Fibroblast of mammary gland (primary cell): Measurements from ENCODE around the gene ZNF488.

Source experiments
- DNase-seq: peaks from one replicate; pipeline ENCODE4 v3.0.0-alpha.2; 2010; ENCODE audit warnings: low read depth
- H3K4me3 ChIP-seq: 2 replicates; pipeline ENCODE4 v1.5.1; 2011; ENCODE audit warnings: low read depth, mild to moderate bottlenecking, low read length, moderate library complexity; ENCODE audit not compliant: control insufficient read depth
- CTCF ChIP-seq: conservative IDR thresholded peaks from 2 replicates; pipeline ENCODE4 v1.5.1; 2011; ENCODE audit warnings: low read depth, low read length, inconsistent platforms; ENCODE audit not compliant: control insufficient read depth, insufficient read depth

Gene ZNF488

DNA sequence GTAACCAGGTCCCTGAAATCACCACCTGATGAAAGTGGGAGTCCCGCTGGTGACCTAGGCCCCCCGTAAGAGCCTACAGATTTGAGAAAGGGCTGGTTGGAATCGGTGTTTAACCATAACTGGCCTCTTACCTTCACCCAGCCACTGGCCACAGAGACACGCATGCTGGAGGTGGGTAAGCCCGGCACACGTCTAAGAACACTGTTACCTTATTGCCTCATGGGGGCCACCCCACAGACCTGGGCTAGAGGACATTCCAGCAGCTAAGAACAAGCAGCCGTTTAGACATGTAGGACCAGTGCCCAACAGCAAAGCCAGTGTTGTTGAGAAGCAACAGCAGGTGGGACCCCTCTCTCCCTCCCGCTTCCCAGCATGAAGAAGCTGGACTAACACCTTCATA, 64.3 kb downstream of the ZNF488 start:
- H3K4me3 ChIP-seq = no peak overlapping the region
- TF ChIP-seq CTCF = no peak
- no peak for DNase-seq

DNA sequence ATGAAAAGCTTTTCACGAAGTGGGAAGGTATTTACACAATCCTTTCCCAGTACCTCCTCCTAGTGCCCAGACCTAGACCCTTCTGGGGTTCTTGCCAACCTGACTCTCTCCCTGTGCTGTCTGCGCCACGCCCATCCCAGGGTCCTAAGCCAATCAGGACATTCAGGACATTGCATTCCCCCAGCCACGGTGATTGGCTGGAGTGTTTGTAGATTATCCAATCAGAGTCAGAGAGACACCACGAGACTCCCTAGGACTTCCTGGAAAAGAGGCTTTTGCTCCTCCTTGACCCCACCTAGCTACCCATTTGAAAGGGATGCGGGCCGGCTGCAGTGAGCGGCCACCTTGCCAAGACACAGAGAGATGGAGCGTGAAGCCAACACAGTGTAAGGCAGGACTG, 65.4 kb downstream of the ZNF488 start:
- peak; percentile 11 for DNase-seq
- TF ChIP-seq CTCF = no peak
- H3K4me3 ChIP-seq = no peak overlapping the region

GRCh38 chr10:47317251-47317650, 66.8 kb downstream of the ZNF488 start:
- H3K4me3 ChIP-seq = no peak overlapping the region
- no peak for TF ChIP-seq CTCF
- DNase-seq = no peak

DNA sequence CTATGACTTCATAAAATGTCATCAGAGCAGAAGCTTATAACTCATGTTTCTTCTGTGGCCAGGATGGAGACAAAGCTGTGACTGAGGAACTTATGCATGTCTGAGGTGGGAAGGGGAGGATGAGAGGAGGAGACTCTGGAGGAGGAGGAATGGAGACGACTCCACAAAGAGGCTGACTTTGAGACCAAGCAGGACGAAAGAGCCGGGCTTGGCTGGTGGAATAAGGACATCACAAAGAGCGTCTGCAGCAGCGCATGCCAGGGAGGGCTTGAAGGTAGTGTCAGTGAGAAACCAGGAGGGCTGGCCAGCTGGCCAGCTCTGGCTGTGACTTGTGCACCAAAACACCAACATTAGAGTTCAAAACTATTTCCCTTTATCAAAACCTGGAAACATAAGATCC, 68.0 kb downstream of the ZNF488 start:
- no peak overlapping the region for H3K4me3 ChIP-seq
- DNase-seq = no peak
- no peak for TF ChIP-seq CTCF
